SK-N-SH treated with all-trans-retinoic acid at 6 μM for 48 hours (cell line): ENCODE data around the gene DSC1.

Experiments
- ATAC-seq: fragments of 200-7000 bp; cut with Tn5 transposase; 3 replicates; pipeline ENCODE4 v1.9.1; 2020; ENCODE audit warnings: mild to moderate bottlenecking, moderate library complexity
- ARNTL ChIP-seq: fragments of 450-650 bp; formaldehyde crosslinking; IDR thresholded peaks from 2 replicates; pipeline ENCODE4 v1.5.0; 2020; ENCODE audit warnings: low read depth, mild to moderate bottlenecking, moderate library complexity, borderline replicate concordance
- BACH2 ChIP-seq: fragments of 250-450 bp; sonication (Bioruptor Pico); IDR thresholded peaks from 2 replicates; pipeline ENCODE4 v1.9.0; 2021; ENCODE audit warnings: mild to moderate bottlenecking, borderline replicate concordance
- CREB5 ChIP-seq: fragments of 250-450 bp; sonication (Bioruptor Pico); IDR thresholded peaks from 2 replicates; pipeline ENCODE4 v1.5.1; 2020; ENCODE audit warnings: low read depth, mild to moderate bottlenecking, moderate library complexity
- CSDC2 ChIP-seq: fragments of 250-450 bp; sonication (Bioruptor Pico); IDR thresholded peaks from 2 replicates; pipeline ENCODE4 v1.5.0; 2020; ENCODE audit warnings: mild to moderate bottlenecking, moderate library complexity
- ESRRG ChIP-seq: fragments of 250-450 bp; sonication (Bioruptor Pico); IDR thresholded peaks from 2 replicates; pipeline ENCODE4 v1.6.1; 2021; ENCODE audit warnings: mild to moderate bottlenecking
- GLIS3 ChIP-seq: fragments of 250-450 bp; sonication (Bioruptor Pico); IDR thresholded peaks from 2 replicates; pipeline ENCODE4 v1.5.0; 2020; ENCODE audit warnings: mild to moderate bottlenecking, moderate library complexity
- PATZ1 ChIP-seq: fragments of 250-450 bp; sonication (Bioruptor Pico); IDR thresholded peaks from 2 replicates; pipeline ENCODE4 v1.8.0; 2020; ENCODE audit warnings: mild to moderate bottlenecking, moderate library complexity, borderline replicate concordance
- PPARA ChIP-seq: fragments of 250-450 bp; sonication (Bioruptor Pico); IDR thresholded peaks from 2 replicates; pipeline ENCODE4 v1.5.0; 2020; ENCODE audit warnings: mild to moderate bottlenecking, borderline replicate concordance
- RARB ChIP-seq: fragments of 250-450 bp; sonication (Bioruptor Pico); IDR thresholded peaks from 2 replicates; pipeline ENCODE4 v1.8.0; 2021; ENCODE audit warnings: mild to moderate bottlenecking, moderate library complexity
- SNAI2 ChIP-seq: fragments of 250-450 bp; sonication (Bioruptor Pico); IDR thresholded peaks from 2 replicates; pipeline ENCODE4 v1.5.0; 2020; ENCODE audit warnings: mild to moderate bottlenecking, moderate library complexity
- TCF4 ChIP-seq: fragments of 250-450 bp; sonication (Bioruptor Pico); IDR thresholded peaks from 2 replicates; pipeline ENCODE4 v1.8.0; 2021; ENCODE audit warnings: mild to moderate bottlenecking, moderate library complexity, borderline replicate concordance
- TOX ChIP-seq: fragments of 250-450 bp; sonication (Bioruptor Pico); IDR thresholded peaks from 2 replicates; pipeline ENCODE4 v1.8.0; 2021; ENCODE audit warnings: mild to moderate bottlenecking, moderate library complexity, borderline replicate concordance
- ZC3H10 ChIP-seq: fragments of 250-450 bp; sonication (Bioruptor Pico); IDR thresholded peaks from 2 replicates; pipeline ENCODE4 v1.5.1; 2021; ENCODE audit warnings: mild to moderate bottlenecking, moderate library complexity
- ZFP3 ChIP-seq: fragments of 250-450 bp; sonication (Bioruptor Pico); IDR thresholded peaks from 2 replicates; pipeline ENCODE4 v1.5.0; 2020; ENCODE audit warnings: mild to moderate bottlenecking, moderate library complexity
- ZFP30 ChIP-seq: fragments of 450-650 bp; formaldehyde crosslinking; IDR thresholded peaks from 2 replicates; pipeline ENCODE4 v1.5.0; 2022; ENCODE audit warnings: mild to moderate bottlenecking, moderate library complexity
- ZNF565 ChIP-seq: fragments of 450-650 bp; formaldehyde crosslinking; conservative IDR thresholded peaks from 2 replicates; pipeline ENCODE4 v1.5.0; 2020; ENCODE audit warnings: low read depth, mild to moderate bottlenecking, moderate library complexity
- ZNF70 ChIP-seq: fragments of 450-650 bp; formaldehyde crosslinking; IDR thresholded peaks from 2 replicates; pipeline ENCODE4 v1.5.0; 2020; ENCODE audit warnings: mild to moderate bottlenecking, moderate library complexity
- ZNF8 ChIP-seq: fragments of 450-650 bp; formaldehyde crosslinking; IDR thresholded peaks from 2 replicates; pipeline ENCODE4 v1.5.0; 2020; ENCODE audit warnings: mild to moderate bottlenecking, moderate library complexity
- TF ChIP-seq, protein P1 (sequence below): fragments of 250-450 bp; sonication (Bioruptor Pico); IDR thresholded peaks from 2 replicates; pipeline ENCODE4 v1.8.0; 2021; ENCODE audit warnings: low read depth, mild to moderate bottlenecking, moderate library complexity, borderline replicate concordance
- TF ChIP-seq, protein P2 (sequence below): fragments of 250-450 bp; sonication (Bioruptor Pico); IDR thresholded peaks from 2 replicates; pipeline ENCODE4 v1.5.1; 2021; ENCODE audit warnings: mild to moderate bottlenecking, moderate library complexity
- TF ChIP-seq, protein P3 (sequence below): fragments of 250-450 bp; sonication (Bioruptor Pico); IDR thresholded peaks from 2 replicates; pipeline ENCODE4 v1.5.0; 2020; ENCODE audit warnings: mild to moderate bottlenecking, moderate library complexity

DSC1 gene

GRCh38 chr18:31143025-31143424, 19.6 kb downstream of the DSC1 start:
- ATAC-seq, result no peak
- TF ChIP-seq ZFP3 (no peak), PPARA (no peak), TCF4 (no peak), PATZ1 (no peak), ZC3H10 (CRISPR knock-in tag) (no peak), ZNF565 (CRISPR knock-in tag) (no peak), ZNF70 (CRISPR knock-in tag) (no peak), ARNTL (CRISPR knock-in tag) (no peak)

GRCh38 chr18:31138709-31139108, 23.9 kb downstream of the DSC1 start:
- TF ChIP-seq ZC3H10 (CRISPR knock-in tag), result no peak
- TF ChIP-seq, protein P1, sequence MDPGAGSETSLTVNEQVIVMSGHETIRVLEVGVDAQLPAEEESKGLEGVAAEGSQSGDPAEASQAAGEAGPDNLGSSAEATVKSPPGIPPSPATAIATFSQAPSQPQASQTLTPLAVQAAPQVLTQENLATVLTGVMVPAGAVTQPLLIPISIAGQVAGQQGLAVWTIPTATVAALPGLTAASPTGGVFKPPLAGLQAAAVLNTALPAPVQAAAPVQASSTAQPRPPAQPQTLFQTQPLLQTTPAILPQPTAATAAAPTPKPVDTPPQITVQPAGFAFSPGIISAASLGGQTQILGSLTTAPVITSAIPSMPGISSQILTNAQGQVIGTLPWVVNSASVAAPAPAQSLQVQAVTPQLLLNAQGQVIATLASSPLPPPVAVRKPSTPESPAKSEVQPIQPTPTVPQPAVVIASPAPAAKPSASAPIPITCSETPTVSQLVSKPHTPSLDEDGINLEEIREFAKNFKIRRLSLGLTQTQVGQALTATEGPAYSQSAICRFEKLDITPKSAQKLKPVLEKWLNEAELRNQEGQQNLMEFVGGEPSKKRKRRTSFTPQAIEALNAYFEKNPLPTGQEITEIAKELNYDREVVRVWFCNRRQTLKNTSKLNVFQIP (CRISPR knock-in tag), result no peak
- no peak for TF ChIP-seq ZNF8 (CRISPR knock-in tag)
- TF ChIP-seq ZNF70 (CRISPR knock-in tag), result no peak
- no peak for TF ChIP-seq ARNTL (CRISPR knock-in tag)
- TF ChIP-seq CREB5 (CRISPR knock-in tag), result no peak
- ATAC-seq, result no peak

- TF ChIP-seq, protein P1 (CRISPR knock-in tag), result no peak
- TF ChIP-seq TOX, result no peak
- TF ChIP-seq BACH2 (CRISPR knock-in tag), result no peak
- TF ChIP-seq ARNTL (CRISPR knock-in tag), result no peak
- no peak for TF ChIP-seq ZNF8 (CRISPR knock-in tag)
- no peak for TF ChIP-seq PPARA
- no peak for TF ChIP-seq ZFP30 (CRISPR knock-in tag)
- TF ChIP-seq CREB5 (CRISPR knock-in tag), result no peak
- TF ChIP-seq ESRRG (CRISPR knock-in tag), result no peak
- TF ChIP-seq RARB (CRISPR knock-in tag), result no peak
- TF ChIP-seq ZFP3, result no peak
- TF ChIP-seq, protein P2, sequence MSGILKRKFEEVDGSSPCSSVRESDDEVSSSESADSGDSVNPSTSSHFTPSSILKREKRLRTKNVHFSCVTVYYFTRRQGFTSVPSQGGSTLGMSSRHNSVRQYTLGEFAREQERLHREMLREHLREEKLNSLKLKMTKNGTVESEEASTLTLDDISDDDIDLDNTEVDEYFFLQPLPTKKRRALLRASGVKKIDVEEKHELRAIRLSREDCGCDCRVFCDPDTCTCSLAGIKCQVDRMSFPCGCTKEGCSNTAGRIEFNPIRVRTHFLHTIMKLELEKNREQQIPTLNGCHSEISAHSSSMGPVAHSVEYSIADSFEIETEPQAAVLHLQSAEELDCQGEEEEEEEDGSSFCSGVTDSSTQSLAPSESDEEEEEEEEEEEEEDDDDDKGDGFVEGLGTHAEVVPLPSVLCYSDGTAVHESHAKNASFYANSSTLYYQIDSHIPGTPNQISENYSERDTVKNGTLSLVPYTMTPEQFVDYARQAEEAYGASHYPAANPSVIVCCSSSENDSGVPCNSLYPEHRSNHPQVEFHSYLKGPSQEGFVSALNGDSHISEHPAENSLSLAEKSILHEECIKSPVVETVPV (CRISPR knock-in tag), result no peak
- TF ChIP-seq, protein P3, sequence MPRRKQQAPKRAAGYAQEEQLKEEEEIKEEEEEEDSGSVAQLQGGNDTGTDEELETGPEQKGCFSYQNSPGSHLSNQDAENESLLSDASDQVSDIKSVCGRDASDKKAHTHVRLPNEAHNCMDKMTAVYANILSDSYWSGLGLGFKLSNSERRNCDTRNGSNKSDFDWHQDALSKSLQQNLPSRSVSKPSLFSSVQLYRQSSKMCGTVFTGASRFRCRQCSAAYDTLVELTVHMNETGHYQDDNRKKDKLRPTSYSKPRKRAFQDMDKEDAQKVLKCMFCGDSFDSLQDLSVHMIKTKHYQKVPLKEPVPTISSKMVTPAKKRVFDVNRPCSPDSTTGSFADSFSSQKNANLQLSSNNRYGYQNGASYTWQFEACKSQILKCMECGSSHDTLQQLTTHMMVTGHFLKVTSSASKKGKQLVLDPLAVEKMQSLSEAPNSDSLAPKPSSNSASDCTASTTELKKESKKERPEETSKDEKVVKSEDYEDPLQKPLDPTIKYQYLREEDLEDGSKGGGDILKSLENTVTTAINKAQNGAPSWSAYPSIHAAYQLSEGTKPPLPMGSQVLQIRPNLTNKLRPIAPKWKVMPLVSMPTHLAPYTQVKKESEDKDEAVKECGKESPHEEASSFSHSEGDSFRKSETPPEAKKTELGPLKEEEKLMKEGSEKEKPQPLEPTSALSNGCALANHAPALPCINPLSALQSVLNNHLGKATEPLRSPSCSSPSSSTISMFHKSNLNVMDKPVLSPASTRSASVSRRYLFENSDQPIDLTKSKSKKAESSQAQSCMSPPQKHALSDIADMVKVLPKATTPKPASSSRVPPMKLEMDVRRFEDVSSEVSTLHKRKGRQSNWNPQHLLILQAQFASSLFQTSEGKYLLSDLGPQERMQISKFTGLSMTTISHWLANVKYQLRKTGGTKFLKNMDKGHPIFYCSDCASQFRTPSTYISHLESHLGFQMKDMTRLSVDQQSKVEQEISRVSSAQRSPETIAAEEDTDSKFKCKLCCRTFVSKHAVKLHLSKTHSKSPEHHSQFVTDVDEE (CRISPR knock-in tag), result no peak
- TF ChIP-seq ZNF70 (CRISPR knock-in tag), result no peak
- TF ChIP-seq GLIS3 (CRISPR knock-in tag), result no peak
- no peak for TF ChIP-seq CSDC2
- TF ChIP-seq PATZ1, result no peak
- TF ChIP-seq SNAI2, result no peak
- ATAC-seq, result no peak
Observed at GRCh38 chr18:31134988-31135529, 27.6 kb downstream of the DSC1 start.
